H9 (cell line): ENCODE measurements around the gene RAB1A. TPM values are rescaled to one million over a fixed set of nuclear protein-coding genes. Genes with fewer than 3 reads are reported as not detected.
"Not testable (repeated sequence)": the region's sequence is repeated elsewhere in the genome, so short reads cannot be mapped to it uniquely, and the experiment has no call there.

Source experiments
- DNase-seq: peaks from one replicate; pipeline ENCODE4 v3.0.0-alpha.2; 2017
- H2AFZ ChIP-seq: one replicate; pipeline ENCODE4 v1.6.1; 2013; ENCODE audit warnings: mild to moderate bottlenecking, low read length, control low read depth, moderate library complexity
- H2AK5ac ChIP-seq: 2 replicates; pipeline ENCODE4 v1.6.1; 2013; ENCODE audit warnings: low read length, control low read depth, mixed read lengths; ENCODE audit not compliant: insufficient read length
- H2BK120ac ChIP-seq: one replicate; pipeline ENCODE4 v1.6.1; 2013; ENCODE audit warnings: low read depth, mild to moderate bottlenecking, low read length, control low read depth, inconsistent platforms; ENCODE audit not compliant: poor library complexity, severe bottlenecking
- H2BK12ac ChIP-seq: 2 replicates; pipeline ENCODE4 v1.6.1; 2013; ENCODE audit warnings: low read length, control low read depth, mixed read lengths, low read depth; ENCODE audit not compliant: insufficient read length
- H2BK15ac ChIP-seq: 2 replicates; pipeline ENCODE4 v1.6.1; 2013; ENCODE audit warnings: low read depth, low read length, control low read depth
- H2BK20ac ChIP-seq: one replicate; pipeline ENCODE4 v1.6.1; 2013; ENCODE audit warnings: low read depth, mild to moderate bottlenecking, low read length, control low read depth, inconsistent platforms; ENCODE audit not compliant: poor library complexity, severe bottlenecking
- H2BK5ac ChIP-seq: 2 replicates; pipeline ENCODE4 v1.6.1; 2013; ENCODE audit warnings: low read length, control low read depth, mixed read lengths; ENCODE audit not compliant: insufficient read length
- H3K14ac ChIP-seq: 2 replicates; pipeline ENCODE4 v1.6.1; 2013; ENCODE audit warnings: low read length, control low read depth; ENCODE audit not compliant: insufficient read depth
- H3K18ac ChIP-seq: 2 replicates; pipeline ENCODE4 v1.6.1; 2013; ENCODE audit warnings: low read depth, mild to moderate bottlenecking, mixed read lengths, low read length, control low read depth; ENCODE audit not compliant: insufficient read length
- H3K23ac ChIP-seq: 2 replicates; pipeline ENCODE4 v1.6.1; 2013; ENCODE audit warnings: low read length, control low read depth, mixed read lengths, low read depth; ENCODE audit not compliant: insufficient read length
- H3K23me2 ChIP-seq: 2 replicates; pipeline ENCODE4 v1.6.1; 2013; ENCODE audit warnings: low read depth, mild to moderate bottlenecking, mixed read lengths, low read length, control low read depth; ENCODE audit not compliant: insufficient read length, poor library complexity, severe bottlenecking
- H3K27ac ChIP-seq: 2 replicates; pipeline ENCODE4 v1.5.1; 2013; ENCODE audit warnings: low read length, control low read depth, mixed read lengths, low read depth; ENCODE audit not compliant: insufficient read length
- H3K27me3 ChIP-seq: 2 replicates; pipeline ENCODE4 v1.6.1; 2013; ENCODE audit warnings: low read length, control low read depth, inconsistent platforms; ENCODE audit not compliant: insufficient read depth
- H3K4ac ChIP-seq: 2 replicates; pipeline ENCODE4 v1.6.1; 2013; ENCODE audit warnings: low read depth, mild to moderate bottlenecking, control low read depth, inconsistent platforms, low read length, moderate library complexity
- H3K4me1 ChIP-seq: 2 replicates; pipeline ENCODE4 v1.6.1; 2013; ENCODE audit warnings: low read length, control low read depth, inconsistent platforms; ENCODE audit not compliant: insufficient read depth
- H3K4me2 ChIP-seq: 2 replicates; pipeline ENCODE4 v1.6.1; 2013; ENCODE audit warnings: low read length, control low read depth, mixed read lengths; ENCODE audit not compliant: insufficient read length, insufficient read depth
- H3K56ac ChIP-seq: 2 replicates; pipeline ENCODE4 v1.6.1; 2013; ENCODE audit warnings: low read depth, mild to moderate bottlenecking, mixed read lengths, low read length, control low read depth; ENCODE audit not compliant: insufficient read length
- H3K79me1 ChIP-seq: 2 replicates; pipeline ENCODE4 v1.6.1; 2013; ENCODE audit warnings: low read depth, mild to moderate bottlenecking, moderate library complexity, low read length, control low read depth, inconsistent platforms; ENCODE audit not compliant: insufficient read depth, poor library complexity, severe bottlenecking
- H3K79me2 ChIP-seq: 2 replicates; pipeline ENCODE4 v1.6.1; 2013; ENCODE audit warnings: low read length, control low read depth, inconsistent platforms; ENCODE audit not compliant: insufficient read depth
- H3K9ac ChIP-seq: 2 replicates; pipeline ENCODE4 v1.6.1; 2013; ENCODE audit warnings: low read length, control low read depth, mixed read lengths; ENCODE audit not compliant: insufficient read length; ENCODE audit errors: extremely low read depth
- H3K9me3 ChIP-seq: one replicate; pipeline ENCODE4 v1.6.1; 2013; ENCODE audit warnings: low read depth, low read length, inconsistent platforms; ENCODE audit not compliant: control insufficient read depth
- H3T11ph ChIP-seq: one replicate; pipeline ENCODE4 v1.6.1; 2013; ENCODE audit warnings: mild to moderate bottlenecking, low read length, control low read depth, inconsistent platforms
- H4K20me1 ChIP-seq: one replicate; pipeline ENCODE4 v1.6.1; 2013; ENCODE audit not compliant: control insufficient read depth, insufficient read length, insufficient read depth
- H4K5ac ChIP-seq: 2 replicates; pipeline ENCODE4 v1.6.1; 2013; ENCODE audit warnings: low read depth, mild to moderate bottlenecking, mixed read lengths, low read length, control low read depth; ENCODE audit not compliant: insufficient read length
- H4K8ac ChIP-seq: replicated peaks from 2 replicates; pipeline ENCODE4 v1.6.1; 2013; ENCODE audit warnings: low read length, control low read depth, mixed read lengths, low read depth; ENCODE audit not compliant: insufficient read length
- H4K91ac ChIP-seq: 2 replicates; pipeline ENCODE4 v1.6.1; 2013; ENCODE audit warnings: low read depth, mild to moderate bottlenecking, moderate library complexity, mixed read lengths, low read length, control low read depth; ENCODE audit not compliant: insufficient read length
- H3K27ac Mint-ChIP-seq, 3 experiments: 2 replicates in 2 of 3; 3 replicates in 1 of 3; pipeline ENCODE4 v1.8.0; 2020 to 2021; ENCODE audit warnings: mixed read lengths in 3 of 3, mild to moderate bottlenecking in 1 of 3, moderate library complexity in 1 of 3
- H3K27me3 Mint-ChIP-seq: 2 replicates; pipeline ENCODE4 v1.8.0; 2021; ENCODE audit warnings: low read depth, mild to moderate bottlenecking, moderate library complexity, mixed read lengths
- H3K36me3 Mint-ChIP-seq, 3 experiments: 2 replicates in 2 of 3; 3 replicates in 1 of 3; pipeline ENCODE4 v1.8.0; 2020 to 2021; ENCODE audit warnings: low read depth in 3 of 3, mixed read lengths in 3 of 3; ENCODE audit not compliant: insufficient read depth in 1 of 3
- H3K4me1 Mint-ChIP-seq, 2 experiments: 2 replicates each; pipeline ENCODE4 v1.8.0; 2020; ENCODE audit warnings: mixed read lengths in 2 of 2
- H3K4me3 Mint-ChIP-seq, 2 experiments: 2 replicates in 1 of 2; 3 replicates in 1 of 2; pipeline ENCODE4 v1.8.0; 2020 to 2021; ENCODE audit warnings: mild to moderate bottlenecking in 2 of 2, mixed read lengths in 2 of 2, moderate library complexity in 1 of 2
- H3K9me3 Mint-ChIP-seq, 2 experiments: 2 replicates in 1 of 2; 3 replicates in 1 of 2; pipeline ENCODE4 v1.8.0; 2020; ENCODE audit warnings: mild to moderate bottlenecking in 2 of 2, mixed read lengths in 2 of 2, moderate library complexity in 1 of 2
- CTCF ChIP-seq: fragments of 200-600 bp; sonication (generic); conservative IDR thresholded peaks from 3 replicates; pipeline ENCODE4 v1.8.0; 2021; ENCODE audit warnings: antibody characterized with exemption, mild to moderate bottlenecking
- WGBS: extraction: QIAGEN DNeasy Blood & Tissue Kit; methylation state at CpG from one replicate; pipeline ENCODE4 v1.1.7; 2013; ENCODE audit warnings: missing lambda C conversion rate, low lambda C conversion rate, mixed read lengths; ENCODE audit not compliant: insufficient read length; ENCODE audit errors: extremely low coverage; 5-methylcytosine and 5-hydroxymethylcytosine counted together
- total RNA-seq: library from RNA; stranded (reverse); gene quantifications from 2 replicates; pipeline ENCODE4 v1.2.1, GENCODE V29; 2021

The RAB1A gene
- total RNA-seq, 1 experiment from 2014 or later = 112 TPM

- Histone ChIP-seq H3K23ac (no peak overlapping the region), H3K9me3 (no peaks in the 10 kb centered on the region), H3K79me1 (no peaks in the 10 kb centered on the region), H2BK5ac (no peak overlapping the region), H2AK5ac (no peak overlapping the region), H3K14ac (no peak overlapping the region), H3K23me2 (no peaks in the 10 kb centered on the region), H2BK12ac (no peak overlapping the region), H3K9ac (no peak overlapping the region), H2AFZ (no peak overlapping the region), H3K4ac (no peak overlapping the region), H2BK20ac (no peak overlapping the region), H4K20me1 (no peaks in the 10 kb centered on the region), H3K79me2 (no peaks in the 10 kb centered on the region), H3K18ac (no peak overlapping the region), H3K27ac (no peak overlapping the region), H3K4me2 (no peak overlapping the region), H3K56ac (no peak overlapping the region), H4K91ac (no peak overlapping the region), H4K5ac (no peak overlapping the region), H2BK120ac (no peak overlapping the region), H3K27me3 (no peaks in the 10 kb centered on the region), H4K8ac (no peak overlapping the region), H3K4me1 (no peaks in the 10 kb centered on the region), H3T11ph (no peak overlapping the region), H2BK15ac (no peak overlapping the region)
- no peak overlapping the region for H3K27ac Mint-ChIP-seq
- H3K9me3 Mint-ChIP-seq = no peaks in the 10 kb centered on the region
- WGBS = no CpG with 5 or more reads among the region's 23 CpGs
- no peaks in the 10 kb centered on the region for H3K4me1 Mint-ChIP-seq
- H3K4me3 Mint-ChIP-seq = no peak overlapping the region
- H3K27me3 Mint-ChIP-seq = peaks cover 8% of the 10 kb centered on the region
- no peak for DNase-seq
- no peaks in the 10 kb centered on the region for H3K36me3 Mint-ChIP-seq
- no peak for TF ChIP-seq CTCF
Measured at GRCh38 chr2:65175894-65176530, 46.1 kb upstream of the RAB1A start.

GRCh38 chr2:65174031-65174430, 44.1 kb upstream of the RAB1A start:
- not testable (repeated sequence) for H3K9me3 Mint-ChIP-seq, H2BK15ac ChIP-seq, H3K14ac ChIP-seq, H3K36me3 Mint-ChIP-seq, H4K91ac ChIP-seq, H4K5ac ChIP-seq, H3K9ac ChIP-seq, H2BK120ac ChIP-seq, H3K56ac ChIP-seq, H4K8ac ChIP-seq, H3K9me3 ChIP-seq, H2BK5ac ChIP-seq, DNase-seq, H3K27me3 Mint-ChIP-seq, H3K27ac ChIP-seq, H3K4me1 ChIP-seq, H3T11ph ChIP-seq, H3K79me2 ChIP-seq, H2AFZ ChIP-seq, H3K18ac ChIP-seq, H3K4me1 Mint-ChIP-seq, H3K23me2 ChIP-seq, H3K4me2 ChIP-seq, H2AK5ac ChIP-seq, H2BK12ac ChIP-seq, H3K4ac ChIP-seq, H3K4me3 Mint-ChIP-seq, H3K27ac Mint-ChIP-seq, H3K79me1 ChIP-seq, H3K23ac ChIP-seq, H3K27me3 ChIP-seq, H4K20me1 ChIP-seq, H2BK20ac ChIP-seq
- WGBS = no CpG with 5 or more reads among the region's 3 CpGs
